HG03469 (cell line): ENCODE data around the gene IGF2BP2.
"Not testable (repeated sequence)": the region's sequence is repeated elsewhere in the genome, so short reads cannot be mapped to it uniquely, and the experiment has no call there.

ENCODE experiments used
- ATAC-seq: cut with Tn5 transposase; IDR thresholded peaks from one replicate; pipeline ENCODE4 v1.9.1; 2021; ENCODE audit warnings: mild to moderate bottlenecking, moderate library complexity, moderate number of reproducible peaks; ENCODE audit not compliant: unreplicated experiment

The IGF2BP2 gene

GRCh38 chr3:185825006-185825638 lies at the start of gene IGF2BP2:
Gene IGF2BP2 (minus strand): TSS chr3:185825042. CDS start chr3:185824960, 82 bp downstream.
- ATAC-seq: no peak

- no peak for ATAC-seq
Measured at GRCh38 chr3:185874119-185874518, 49.3 kb upstream of the IGF2BP2 start.

GRCh38 chr3:185867650-185868049 lies 42.8 kb upstream of the IGF2BP2 start:
- no peak for ATAC-seq

GRCh38 chr3:185866995-185867394 lies 42.2 kb upstream of the IGF2BP2 start:
- ATAC-seq: no peak

GRCh38 chr3:185866555-185866954 lies 41.7 kb upstream of the IGF2BP2 start:
- no peak for ATAC-seq

GRCh38 chr3:185865247-185865646 lies 40.4 kb upstream of the IGF2BP2 start:
- no peak for ATAC-seq

- no peak for ATAC-seq
Measured at GRCh38 chr3:185864767-185865166, 39.9 kb upstream of the IGF2BP2 start.

GRCh38 chr3:185862920-185863319 lies 38.1 kb upstream of the IGF2BP2 start:
- no peak for ATAC-seq

- no peak for ATAC-seq
Measured at GRCh38 chr3:185859294-185859972, 34.6 kb upstream of the IGF2BP2 start.

- ATAC-seq: no peak
Measured at GRCh38 chr3:185858502-185859225, 33.8 kb upstream of the IGF2BP2 start.

- ATAC-seq: no peak
Measured at GRCh38 chr3:185857208-185857607, 32.4 kb upstream of the IGF2BP2 start.

GRCh38 chr3:185856652-185857051 lies 31.8 kb upstream of the IGF2BP2 start:
- ATAC-seq: no peak

GRCh38 chr3:185853771-185854170 lies 28.9 kb upstream of the IGF2BP2 start:
- not testable (repeated sequence) for ATAC-seq

GRCh38 chr3:185852635-185853034 lies 27.8 kb upstream of the IGF2BP2 start:
- ATAC-seq: no peak

GRCh38 chr3:185851959-185852358 lies 27.1 kb upstream of the IGF2BP2 start:
- no peak for ATAC-seq

GRCh38 chr3:185851046-185851445 lies 26.2 kb upstream of the IGF2BP2 start:
- ATAC-seq: no peak

- ATAC-seq: no peak
Measured at GRCh38 chr3:185847506-185847905, 22.7 kb upstream of the IGF2BP2 start.

GRCh38 chr3:185846037-185846436 lies 21.2 kb upstream of the IGF2BP2 start:
- no peak for ATAC-seq

- no peak for ATAC-seq
Measured at GRCh38 chr3:185844051-185844450, 19.2 kb upstream of the IGF2BP2 start.

GRCh38 chr3:185843635-185844034 lies 18.8 kb upstream of the IGF2BP2 start:
- no peak for ATAC-seq

GRCh38 chr3:185843126-185843525 lies 18.3 kb upstream of the IGF2BP2 start:
- no peak for ATAC-seq

GRCh38 chr3:185842241-185842640 lies 17.4 kb upstream of the IGF2BP2 start:
- ATAC-seq: no peak
